ENCODE results near the gene SPAG16. TPM values are rescaled to one million over a fixed set of nuclear protein-coding genes. Genes with fewer than 3 reads are reported as not detected.

Gene SPAG16
- polyA plus RNA-seq, 3 donors from 2014 or later, result 9.7 to 18.6 (median 11.5) TPM

DNA sequence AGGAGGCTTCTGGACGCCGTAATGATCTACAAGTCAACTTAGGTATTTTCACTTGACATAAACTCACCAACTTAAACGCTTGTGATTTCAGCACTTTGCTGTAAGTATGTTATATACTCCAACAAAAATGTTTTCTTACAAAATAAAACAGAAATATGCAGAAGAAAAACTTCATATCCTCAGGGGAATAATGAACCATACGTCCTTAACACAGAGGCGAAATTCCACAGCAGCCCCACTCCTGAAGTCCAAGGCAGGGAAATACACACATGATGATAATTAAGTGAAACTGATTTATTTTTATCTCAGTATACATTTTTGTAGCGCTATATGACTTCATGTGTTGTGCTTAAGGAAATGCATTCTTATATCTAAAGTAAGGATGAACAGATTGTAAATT lies 791.2 kb downstream of the SPAG16 start:
- H3K4me3 Mint-ChIP-seq, result no peak overlapping the region
- H3K27me3 Mint-ChIP-seq (ENCODE audit: low read depth in 3 of 3), result no peaks in the 10 kb centered on the region
- no peak for DNase-seq
- H3K27ac Mint-ChIP-seq, result no peak overlapping the region
- H3K9me3 Mint-ChIP-seq, result peaks cover 0 to 4% (median 0%) of the 10 kb centered on the region in 6 donors
- H3K36me3 Mint-ChIP-seq, result no peaks in the 10 kb centered on the region
- no peaks in the 10 kb centered on the region for H3K4me1 Mint-ChIP-seq

DNA sequence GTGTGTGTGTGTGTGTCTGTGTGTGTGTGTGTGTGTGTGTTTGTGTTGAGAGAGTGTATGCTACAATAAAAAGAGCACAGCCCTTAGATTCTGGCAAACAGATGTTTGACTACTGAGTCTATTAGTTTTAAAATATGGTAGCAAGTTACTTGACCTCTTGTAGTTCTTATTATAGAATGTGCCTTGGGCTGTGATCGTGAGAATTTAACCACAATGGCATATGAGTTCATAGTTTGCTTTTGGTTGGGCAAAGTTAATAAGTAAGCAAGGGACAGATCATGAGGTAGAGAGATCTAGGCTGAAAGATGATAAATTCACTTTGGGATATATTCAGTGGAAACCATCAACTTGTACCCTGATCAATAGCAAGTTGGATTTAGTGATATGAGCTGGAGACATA lies 792.3 kb downstream of the SPAG16 start:
- Mint-ChIP-seq H3K27ac (no peak overlapping the region), H3K4me1 (no peaks in the 10 kb centered on the region), H3K4me3 (no peak overlapping the region), H3K9me3 (peaks cover 0 to 4% (median 0%) of the 10 kb centered on the region in 6 donors), H3K36me3 (no peaks in the 10 kb centered on the region), H3K27me3 (ENCODE audit: low read depth in 3 of 3) (no peaks in the 10 kb centered on the region)
- DNase-seq, result no peak

DNA sequence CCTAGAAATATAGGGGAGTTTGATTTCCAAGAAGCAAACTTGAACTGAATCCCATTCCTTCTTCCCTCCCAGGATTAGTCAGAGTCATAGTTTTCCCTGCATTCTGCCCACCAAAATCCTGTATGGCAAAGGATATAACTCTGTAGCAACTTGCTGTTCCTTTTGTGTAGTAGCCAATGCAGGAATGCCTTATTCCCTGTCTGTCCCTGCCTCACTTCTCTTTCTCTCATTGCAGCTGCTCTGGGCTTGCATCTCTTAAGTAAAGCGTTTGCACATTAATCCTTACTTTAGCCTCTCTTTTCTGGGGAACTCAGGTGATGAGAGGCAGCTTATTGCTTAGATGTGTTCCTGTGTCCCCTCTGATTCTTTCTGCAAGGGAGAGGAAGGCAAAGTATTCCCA lies 793.5 kb downstream of the SPAG16 start:
- Mint-ChIP-seq H3K4me1 (no peaks in the 10 kb centered on the region), H3K27ac (no peak overlapping the region), H3K36me3 (no peaks in the 10 kb centered on the region), H3K4me3 (no peak overlapping the region), H3K27me3 (ENCODE audit: low read depth in 3 of 3) (no peaks in the 10 kb centered on the region), H3K9me3 (peaks cover 0 to 4% (median 0%) of the 10 kb centered on the region in 6 donors)
- no peak for DNase-seq

DNA sequence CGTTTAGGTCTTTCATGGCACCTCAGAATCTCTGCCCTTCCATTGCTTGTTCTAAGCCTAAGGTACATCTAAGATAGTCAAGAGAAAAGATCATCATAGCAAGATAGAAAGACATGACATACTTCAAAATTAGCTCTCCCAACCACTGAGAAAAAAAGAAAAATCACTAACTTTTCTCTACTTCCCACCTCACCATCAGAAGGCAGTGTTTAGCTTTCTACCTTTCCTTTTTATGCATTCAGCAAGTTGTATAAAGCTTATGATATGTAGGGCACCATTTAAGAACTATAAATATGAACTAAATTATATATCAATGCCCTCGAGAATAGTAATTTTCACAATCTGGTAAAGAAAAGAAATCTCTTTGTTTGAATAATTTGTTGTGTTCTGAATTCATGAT lies 794.8 kb downstream of the SPAG16 start:
- no peaks in the 10 kb centered on the region for H3K36me3 Mint-ChIP-seq
- peaks cover 0 to 4% (median 0%) of the 10 kb centered on the region in 6 donors for H3K9me3 Mint-ChIP-seq
- DNase-seq, result no peak
- H3K4me3 Mint-ChIP-seq, result no peak overlapping the region
- no peak overlapping the region for H3K27ac Mint-ChIP-seq
- no peaks in the 10 kb centered on the region for H3K4me1 Mint-ChIP-seq
- H3K27me3 Mint-ChIP-seq (ENCODE audit: low read depth in 3 of 3), result no peaks in the 10 kb centered on the region

DNA sequence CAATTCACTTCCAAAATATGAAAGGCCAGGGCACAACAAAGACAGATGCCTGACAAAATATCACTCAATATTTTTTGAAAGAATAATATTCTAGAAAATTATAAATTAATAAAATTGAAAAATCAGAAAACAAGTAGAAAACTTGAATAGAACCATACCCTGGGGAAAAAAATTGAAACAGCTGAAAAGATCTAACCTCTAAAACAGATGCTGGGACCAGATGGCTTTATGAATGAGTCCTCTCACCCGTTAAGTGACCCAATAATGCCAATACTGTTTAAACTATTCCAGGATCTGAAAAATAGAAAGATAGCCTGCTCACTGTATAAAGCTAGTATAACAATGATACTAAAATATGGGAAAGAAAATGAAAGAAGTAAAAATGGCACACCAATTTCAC lies 804.3 kb downstream of the SPAG16 start:
- Mint-ChIP-seq H3K27me3 (ENCODE audit: low read depth in 3 of 3) (peaks cover 0 to 3% (median 0%) of the 10 kb centered on the region in 3 donors), H3K36me3 (no peaks in the 10 kb centered on the region), H3K4me3 (no peak overlapping the region), H3K27ac (no peak overlapping the region), H3K4me1 (no peaks in the 10 kb centered on the region), H3K9me3 (peaks cover 0 to 3% (median 0%) of the 10 kb centered on the region in 6 donors)
- no peak for DNase-seq

DNA sequence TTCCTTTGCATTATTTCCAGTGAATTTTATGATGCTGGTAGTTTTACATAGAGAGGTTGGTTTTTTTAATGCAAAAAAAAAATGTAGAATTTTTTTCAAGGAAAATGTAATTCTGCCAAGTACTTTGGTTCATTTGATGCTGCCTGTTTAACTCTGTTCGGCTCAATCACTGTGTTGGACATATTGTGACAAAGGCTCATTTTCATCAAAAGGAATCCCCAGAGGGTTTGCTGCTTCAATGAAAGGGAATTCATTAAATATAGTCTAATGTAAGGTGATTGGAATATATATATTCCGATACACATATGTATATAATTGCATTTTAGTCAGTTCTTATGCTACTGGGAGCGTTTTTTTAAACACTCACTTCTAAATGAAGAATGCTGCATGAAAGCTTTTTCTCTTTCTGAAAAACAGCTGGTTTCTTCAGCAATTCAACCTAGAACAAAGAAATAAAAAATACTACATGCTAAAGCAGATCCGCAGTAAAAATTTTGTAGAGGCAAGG lies 812.0 kb downstream of the SPAG16 start:
- Mint-ChIP-seq H3K4me1 (no peaks in the 10 kb centered on the region), H3K9me3 (peaks cover 0 to 5% (median under 1%) of the 10 kb centered on the region in 6 donors)

DNA sequence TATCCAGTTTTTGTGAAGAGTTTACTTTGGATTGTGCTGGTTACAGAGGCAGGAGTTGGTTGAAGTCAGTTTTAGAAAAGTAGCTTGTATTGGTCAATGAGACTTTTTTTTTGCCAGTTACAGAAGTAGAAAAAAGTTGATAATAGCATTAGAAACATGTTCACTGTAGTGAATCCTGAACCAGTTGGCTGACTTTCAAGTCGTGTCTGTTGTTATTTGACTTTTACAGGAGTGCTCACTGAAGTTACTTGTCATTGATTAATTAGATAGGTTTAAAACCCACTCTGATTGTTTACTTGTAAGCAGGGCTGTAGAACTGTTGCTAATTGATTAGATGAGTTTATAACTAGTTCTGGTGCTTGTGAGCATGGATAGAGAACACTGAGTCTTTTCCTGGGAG lies 814.5 kb downstream of the SPAG16 start:
- H3K9me3 Mint-ChIP-seq, result peaks cover 0 to 14% (median 5%) of the 10 kb centered on the region in 6 donors
- H3K4me3 Mint-ChIP-seq, result no peak overlapping the region

More for the DNA sequence above, 812.0 kb downstream of the SPAG16 start:
- DNase-seq, result no peak
- Mint-ChIP-seq H3K27me3 (ENCODE audit: low read depth in 3 of 3) (peaks cover 0 to 3% (median 0%) of the 10 kb centered on the region in 3 donors), H3K4me3 (no peak overlapping the region), H3K36me3 (no peaks in the 10 kb centered on the region), H3K27ac (no peak overlapping the region)

DNA sequence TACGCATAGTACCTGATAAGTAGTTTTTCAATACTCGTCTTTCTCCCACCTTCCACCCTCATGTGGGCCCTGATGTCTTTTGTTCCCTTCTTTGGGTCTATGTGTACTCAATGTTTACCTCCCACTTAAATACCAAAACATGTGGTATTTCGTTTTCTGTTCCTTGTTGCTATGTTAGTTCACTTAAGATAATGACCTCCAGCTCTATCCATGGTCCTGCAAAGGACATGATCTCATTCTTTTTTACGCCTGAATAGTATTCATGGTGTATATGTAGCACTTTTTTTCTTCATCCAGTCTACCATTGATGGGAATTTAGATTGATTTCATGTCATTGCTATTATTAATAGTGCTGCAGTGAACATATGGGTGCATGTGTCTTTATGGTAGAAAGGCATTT lies 816.2 kb downstream of the SPAG16 start:
- Mint-ChIP-seq H3K4me1 (no peaks in the 10 kb centered on the region), H3K4me3 (no peak overlapping the region), H3K27ac (no peak overlapping the region), H3K9me3 (peaks cover 0 to 17% (median 5%) of the 10 kb centered on the region in 6 donors), H3K27me3 (ENCODE audit: low read depth in 3 of 3) (peaks cover 0 to 3% (median 0%) of the 10 kb centered on the region in 3 donors), H3K36me3 (no peaks in the 10 kb centered on the region)
- DNase-seq, result no peak

More for the DNA sequence above, 814.5 kb downstream of the SPAG16 start:
- Mint-ChIP-seq H3K36me3 (no peaks in the 10 kb centered on the region), H3K27ac (no peak overlapping the region), H3K4me1 (no peaks in the 10 kb centered on the region), H3K27me3 (ENCODE audit: low read depth in 3 of 3) (peaks cover 0 to 3% (median 0%) of the 10 kb centered on the region in 3 donors)
- DNase-seq, result no peak

DNA sequence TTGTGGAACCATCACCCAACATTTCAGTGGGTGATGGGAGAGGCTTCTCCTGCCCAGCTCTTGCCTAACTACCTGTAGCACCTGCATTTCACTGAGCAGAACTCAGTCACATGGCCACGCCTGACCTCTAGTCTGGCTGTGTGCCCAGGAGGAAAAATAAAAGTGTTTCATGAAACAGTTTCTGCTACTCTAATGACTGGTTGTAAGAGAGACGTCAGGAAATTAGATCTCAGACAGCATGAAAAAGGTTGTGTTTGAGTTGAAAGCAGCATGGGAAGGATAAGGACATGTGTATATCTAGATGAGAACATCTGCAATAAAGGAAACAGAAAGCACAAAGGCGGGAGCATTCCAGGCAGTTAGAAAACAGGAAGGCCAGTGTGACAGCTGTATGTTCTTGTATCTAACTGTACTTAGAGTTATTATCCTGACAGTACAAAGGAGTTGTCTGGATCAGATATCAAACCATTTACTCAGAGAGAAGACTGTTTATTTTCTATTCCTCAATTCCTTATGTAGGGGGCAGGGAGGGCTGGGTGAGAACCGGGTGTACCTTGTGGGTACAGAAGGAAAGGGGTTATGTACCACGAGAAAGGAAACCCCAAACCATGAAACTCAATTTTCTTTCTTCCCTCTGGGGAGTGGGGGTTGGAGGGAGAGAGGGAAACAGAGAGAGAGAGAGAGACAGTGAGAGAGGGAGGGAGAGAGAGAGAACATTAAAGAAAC lies 819.2 kb downstream of the SPAG16 start:
- Mint-ChIP-seq H3K4me3 (no peak overlapping the region), H3K36me3 (no peaks in the 10 kb centered on the region), H3K27ac (no peak overlapping the region), H3K4me1 (no peaks in the 10 kb centered on the region), H3K9me3 (peaks cover 0 to 19% (median 5%) of the 10 kb centered on the region in 6 donors), H3K27me3 (ENCODE audit: low read depth in 3 of 3) (peaks cover 0 to 3% (median 0%) of the 10 kb centered on the region in 3 donors)
- no peak for DNase-seq

DNA sequence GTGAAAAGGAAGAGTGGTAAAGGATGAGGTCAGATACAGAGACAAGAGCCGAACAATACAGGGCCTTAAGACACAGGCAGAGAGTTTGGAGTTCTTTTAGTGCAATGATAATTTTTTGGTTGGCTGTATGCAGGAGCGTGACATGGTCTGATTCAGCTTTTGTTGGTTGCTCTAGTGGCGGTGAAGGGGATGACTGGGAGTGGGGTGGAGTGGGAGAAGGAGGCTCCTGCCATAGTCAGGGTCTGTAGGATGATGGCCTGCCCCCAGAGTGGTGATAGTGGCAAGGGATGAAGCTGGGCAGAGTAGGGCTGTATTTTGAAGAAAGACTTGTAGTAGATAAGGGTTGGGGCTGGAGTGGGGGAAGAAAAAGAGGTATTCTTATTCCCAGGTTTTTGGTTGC lies 820.0 kb downstream of the SPAG16 start:
- Mint-ChIP-seq H3K27ac (no peak overlapping the region), H3K4me3 (no peak overlapping the region), H3K9me3 (peaks cover 0 to 19% (median 5%) of the 10 kb centered on the region in 6 donors), H3K4me1 (no peaks in the 10 kb centered on the region), H3K27me3 (ENCODE audit: low read depth in 3 of 3) (peaks cover 0 to 3% (median 0%) of the 10 kb centered on the region in 3 donors), H3K36me3 (no peaks in the 10 kb centered on the region)
- DNase-seq, result no peak

DNA sequence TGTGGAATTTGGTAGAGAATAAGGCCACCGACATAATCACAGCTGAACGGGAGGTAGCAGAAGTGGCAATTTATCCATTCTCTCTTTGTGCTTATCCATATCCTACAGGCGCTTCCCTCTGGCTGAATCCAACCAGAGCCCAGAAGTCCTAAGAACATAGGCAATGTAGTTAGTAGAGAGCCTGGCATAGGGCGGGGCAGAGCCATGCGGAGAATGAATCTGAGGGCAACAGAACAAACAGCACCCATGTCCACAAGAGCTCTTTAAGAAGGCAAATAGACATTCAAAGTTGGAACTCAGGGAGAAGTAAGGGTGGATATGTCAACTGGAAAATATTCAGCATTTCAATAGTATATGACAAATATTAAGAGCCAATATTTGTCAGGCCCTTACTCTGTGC lies 820.7 kb downstream of the SPAG16 start:
- no peak for DNase-seq
- H3K9me3 Mint-ChIP-seq, result peaks cover 0 to 19% (median 5%) of the 10 kb centered on the region in 6 donors
- no peaks in the 10 kb centered on the region for H3K36me3 Mint-ChIP-seq
- H3K27ac Mint-ChIP-seq, result no peak overlapping the region
- no peak overlapping the region for H3K4me3 Mint-ChIP-seq
- peaks cover 0 to 3% (median 0%) of the 10 kb centered on the region in 3 donors for H3K27me3 Mint-ChIP-seq (ENCODE audit: low read depth in 3 of 3)
- H3K4me1 Mint-ChIP-seq, result no peaks in the 10 kb centered on the region

DNA sequence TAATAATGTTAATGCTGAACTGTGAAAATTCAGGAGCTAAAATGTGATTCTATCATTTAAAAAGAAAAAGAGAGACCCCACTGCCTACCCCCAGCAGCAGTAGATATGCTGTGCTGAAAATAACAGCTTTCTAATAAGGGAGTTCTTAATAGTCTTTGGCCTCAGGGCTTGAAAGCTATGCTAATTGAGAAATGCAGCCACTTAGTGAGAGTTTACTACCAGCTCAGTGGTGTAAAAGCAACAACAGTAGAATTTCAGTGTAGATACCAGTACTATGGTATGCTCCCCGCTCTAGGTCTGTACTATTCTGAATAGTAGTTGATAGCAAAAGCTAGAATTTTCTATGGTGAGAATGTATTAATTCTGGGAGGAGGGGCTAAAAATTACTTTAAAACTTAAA lies 823.5 kb downstream of the SPAG16 start:
- Mint-ChIP-seq H3K36me3 (peaks cover 0 to 3% (median 0%) of the 10 kb centered on the region in 3 donors), H3K4me1 (no peaks in the 10 kb centered on the region), H3K27ac (no peak overlapping the region), H3K4me3 (no peak overlapping the region), H3K27me3 (ENCODE audit: low read depth in 3 of 3) (peaks cover 0 to 4% (median 0%) of the 10 kb centered on the region in 3 donors), H3K9me3 (peaks cover 1 to 14% (median 10%) of the 10 kb centered on the region in 6 donors)
- DNase-seq, result no peak

DNA sequence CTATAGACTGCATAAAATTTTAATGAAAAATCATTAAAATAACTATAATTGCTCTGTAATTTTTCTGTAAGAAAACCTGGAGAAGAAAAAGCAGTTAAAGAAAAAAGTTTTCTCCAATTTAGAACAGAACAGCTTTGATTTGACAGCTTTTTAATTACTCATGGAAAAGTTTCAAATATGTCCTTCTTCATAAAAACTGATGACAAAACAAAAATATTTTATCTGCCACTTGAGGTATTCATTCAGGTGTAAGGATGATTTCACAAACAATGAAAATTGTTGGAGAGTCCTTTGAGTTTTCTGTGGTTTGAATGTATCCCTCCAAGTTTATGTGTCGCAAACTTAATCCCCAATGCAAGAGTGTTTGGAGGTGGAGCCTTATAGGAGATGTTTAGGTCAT lies 824.3 kb downstream of the SPAG16 start:
- Mint-ChIP-seq H3K27ac (no peak overlapping the region), H3K9me3 (peaks cover 2 to 18% (median 13%) of the 10 kb centered on the region in 6 donors), H3K36me3 (peaks cover 0 to 6% (median 0%) of the 10 kb centered on the region in 3 donors), H3K27me3 (ENCODE audit: low read depth in 3 of 3) (peaks cover 0 to 4% (median 0%) of the 10 kb centered on the region in 3 donors), H3K4me3 (no peak overlapping the region), H3K4me1 (no peaks in the 10 kb centered on the region)
- DNase-seq, result no peak

DNA sequence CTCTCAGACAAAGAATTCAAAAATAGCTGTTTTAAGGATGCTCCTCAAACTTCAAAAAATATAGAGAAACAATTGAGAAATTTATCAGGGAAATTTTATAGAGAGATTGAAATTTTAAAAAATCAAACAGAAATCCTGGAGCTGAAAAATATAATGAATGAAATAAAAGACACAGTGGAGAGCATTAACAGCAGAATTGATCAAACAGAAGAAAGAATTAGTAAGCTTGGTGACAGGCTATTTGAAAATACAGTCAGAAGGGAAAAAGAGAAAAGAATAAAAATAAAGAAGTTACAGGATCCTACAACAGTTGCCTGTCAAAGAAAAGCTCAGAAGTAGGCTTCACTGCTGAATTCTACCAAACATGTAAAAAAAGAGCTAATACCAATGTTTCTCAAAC lies 832.8 kb downstream of the SPAG16 start:
- Mint-ChIP-seq H3K27me3 (ENCODE audit: low read depth in 3 of 3) (no peaks in the 10 kb centered on the region), H3K4me3 (no peak overlapping the region), H3K36me3 (peaks cover 0 to 4% (median 0%) of the 10 kb centered on the region in 3 donors), H3K9me3 (peaks cover 5 to 51% (median 24%) of the 10 kb centered on the region in 6 donors), H3K4me1 (no peaks in the 10 kb centered on the region), H3K27ac (no peak overlapping the region)
- no peak for DNase-seq

Measured in immature natural killer cell (primary cell).